Endothelial cell (in vitro differentiated cells): ENCODE measurements around the gene GRIN1. TPM values are rescaled to one million over a fixed set of nuclear protein-coding genes. Genes with fewer than 3 reads are reported as not detected.

Experiments
- DNase-seq: peaks from one replicate; pipeline ENCODE4 v3.0.0; 2021; ENCODE audit warnings: low spot score
- H3K27ac Mint-ChIP-seq: one replicate; pipeline ENCODE4 v1.8.0; 2021; ENCODE audit warnings: mixed read lengths, inconsistent platforms; ENCODE audit not compliant: unreplicated experiment
- H3K27me3 Mint-ChIP-seq: one replicate; pipeline ENCODE4 v1.8.0; 2021; ENCODE audit warnings: mild to moderate bottlenecking, moderate library complexity, mixed read lengths, inconsistent platforms; ENCODE audit not compliant: unreplicated experiment
- H3K36me3 Mint-ChIP-seq: one replicate; pipeline ENCODE4 v1.8.0; 2021; ENCODE audit warnings: mild to moderate bottlenecking, low read depth, mixed read lengths, inconsistent platforms; ENCODE audit not compliant: unreplicated experiment
- H3K4me1 Mint-ChIP-seq: one replicate; pipeline ENCODE4 v1.8.0; 2021; ENCODE audit warnings: mild to moderate bottlenecking, mixed read lengths, inconsistent platforms; ENCODE audit not compliant: unreplicated experiment
- H3K4me3 Mint-ChIP-seq: one replicate; pipeline ENCODE4 v1.8.0; 2021; ENCODE audit warnings: mild to moderate bottlenecking, mixed read lengths, inconsistent platforms; ENCODE audit not compliant: unreplicated experiment
- H3K9me3 Mint-ChIP-seq: one replicate; pipeline ENCODE4 v1.8.0; 2021; ENCODE audit warnings: mixed read lengths, inconsistent platforms; ENCODE audit not compliant: unreplicated experiment
- total RNA-seq: library from RNA; stranded (reverse); fragmentation: NEBNext Ultra II Directional; extraction: Animal tissue kit (Norgen Biotek cat#: 25700); gene quantifications from one replicate; pipeline ENCODE4 v1.2.1, GENCODE V29; 2021; ENCODE audit not compliant: unreplicated experiment
- TF ChIP-seq, protein P1 (sequence below): fragments of 200-600 bp; sonication (generic); IDR thresholded peaks from one replicate; pipeline ENCODE4 v1.5.0; 2021; ENCODE audit warnings: antibody characterized with exemption; ENCODE audit not compliant: unreplicated experiment

The GRIN1 gene
- total RNA-seq, 1 donor from 2014 or later = not detected

DNA sequence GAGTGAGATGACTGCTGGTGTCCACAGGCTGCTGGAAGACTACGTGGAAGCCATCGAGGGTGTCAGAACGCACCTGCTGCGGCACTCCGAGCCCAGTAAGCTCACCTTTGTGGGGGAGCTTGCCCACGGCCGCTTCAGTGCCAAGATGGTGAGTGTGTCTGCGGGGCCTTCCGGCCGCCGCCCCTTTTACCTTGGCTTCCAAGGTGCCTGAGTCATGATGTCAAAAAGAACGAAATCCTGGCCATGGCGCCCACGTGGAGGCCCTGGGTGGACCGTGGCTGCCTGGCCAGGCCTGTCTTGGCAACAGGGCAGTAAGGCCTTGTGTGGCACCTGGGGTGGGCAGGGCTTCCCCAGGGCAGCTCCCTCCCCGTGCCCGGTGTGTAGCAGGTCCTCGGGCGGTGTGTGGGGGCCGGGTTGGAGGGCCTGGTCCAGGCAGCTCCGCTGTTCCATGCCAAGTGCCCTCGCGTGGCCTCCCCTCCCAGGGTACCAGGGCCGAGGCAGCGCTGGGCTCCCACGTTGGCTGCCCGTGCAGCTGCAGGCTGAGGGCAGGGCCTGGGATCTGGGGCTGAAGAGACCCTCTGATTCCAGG is 32.2 kb upstream of the GRIN1 start:
- Mint-ChIP-seq H3K27me3 (peaks cover 13% of the 10 kb centered on the region), H3K27ac (no peak overlapping the region)

DNA sequence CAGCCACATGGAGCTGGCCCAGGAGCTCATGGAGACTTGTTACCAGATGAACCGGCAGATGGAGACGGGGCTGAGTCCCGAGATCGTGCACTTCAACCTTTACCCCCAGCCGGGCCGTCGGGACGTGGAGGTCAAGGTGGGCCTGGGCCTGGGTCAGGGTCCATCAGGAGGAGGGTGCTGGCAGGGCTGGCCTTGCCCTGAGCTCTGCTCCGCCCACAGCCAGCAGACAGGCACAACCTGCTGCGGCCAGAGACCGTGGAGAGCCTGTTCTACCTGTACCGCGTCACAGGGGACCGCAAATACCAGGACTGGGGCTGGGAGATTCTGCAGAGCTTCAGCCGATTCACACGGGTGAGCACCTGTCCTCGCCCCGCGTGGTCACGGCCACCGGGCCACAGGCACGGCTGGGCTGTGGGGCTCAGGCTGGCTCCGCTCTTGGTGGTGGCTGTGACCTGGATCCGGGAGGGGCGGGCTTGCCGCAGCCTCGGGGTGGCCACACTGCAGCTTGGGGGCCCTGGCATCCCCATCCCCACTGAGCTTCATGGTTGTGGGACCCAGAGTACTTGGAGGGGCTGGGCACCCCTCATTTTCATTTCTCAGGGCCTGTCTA is 31.5 kb upstream of the GRIN1 start:
- no peaks in the 10 kb centered on the region for H3K9me3 Mint-ChIP-seq
- no peak for DNase-seq
- H3K27me3 Mint-ChIP-seq = peaks cover 13% of the 10 kb centered on the region
- TF ChIP-seq, protein P1, sequence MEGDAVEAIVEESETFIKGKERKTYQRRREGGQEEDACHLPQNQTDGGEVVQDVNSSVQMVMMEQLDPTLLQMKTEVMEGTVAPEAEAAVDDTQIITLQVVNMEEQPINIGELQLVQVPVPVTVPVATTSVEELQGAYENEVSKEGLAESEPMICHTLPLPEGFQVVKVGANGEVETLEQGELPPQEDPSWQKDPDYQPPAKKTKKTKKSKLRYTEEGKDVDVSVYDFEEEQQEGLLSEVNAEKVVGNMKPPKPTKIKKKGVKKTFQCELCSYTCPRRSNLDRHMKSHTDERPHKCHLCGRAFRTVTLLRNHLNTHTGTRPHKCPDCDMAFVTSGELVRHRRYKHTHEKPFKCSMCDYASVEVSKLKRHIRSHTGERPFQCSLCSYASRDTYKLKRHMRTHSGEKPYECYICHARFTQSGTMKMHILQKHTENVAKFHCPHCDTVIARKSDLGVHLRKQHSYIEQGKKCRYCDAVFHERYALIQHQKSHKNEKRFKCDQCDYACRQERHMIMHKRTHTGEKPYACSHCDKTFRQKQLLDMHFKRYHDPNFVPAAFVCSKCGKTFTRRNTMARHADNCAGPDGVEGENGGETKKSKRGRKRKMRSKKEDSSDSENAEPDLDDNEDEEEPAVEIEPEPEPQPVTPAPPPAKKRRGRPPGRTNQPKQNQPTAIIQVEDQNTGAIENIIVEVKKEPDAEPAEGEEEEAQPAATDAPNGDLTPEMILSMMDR = no peak
- H3K36me3 Mint-ChIP-seq = peaks cover 7% of the 10 kb centered on the region
- no peaks in the 10 kb centered on the region for H3K4me1 Mint-ChIP-seq
- no peak overlapping the region for H3K27ac Mint-ChIP-seq
- no peak overlapping the region for H3K4me3 Mint-ChIP-seq

More for the DNA sequence above, 32.2 kb upstream of the GRIN1 start:
- Mint-ChIP-seq H3K9me3 (no peaks in the 10 kb centered on the region), H3K36me3 (peaks cover 7% of the 10 kb centered on the region), H3K4me3 (no peak overlapping the region), H3K4me1 (no peaks in the 10 kb centered on the region)
- TF ChIP-seq, protein P1 = no peak
- DNase-seq = no peak

DNA sequence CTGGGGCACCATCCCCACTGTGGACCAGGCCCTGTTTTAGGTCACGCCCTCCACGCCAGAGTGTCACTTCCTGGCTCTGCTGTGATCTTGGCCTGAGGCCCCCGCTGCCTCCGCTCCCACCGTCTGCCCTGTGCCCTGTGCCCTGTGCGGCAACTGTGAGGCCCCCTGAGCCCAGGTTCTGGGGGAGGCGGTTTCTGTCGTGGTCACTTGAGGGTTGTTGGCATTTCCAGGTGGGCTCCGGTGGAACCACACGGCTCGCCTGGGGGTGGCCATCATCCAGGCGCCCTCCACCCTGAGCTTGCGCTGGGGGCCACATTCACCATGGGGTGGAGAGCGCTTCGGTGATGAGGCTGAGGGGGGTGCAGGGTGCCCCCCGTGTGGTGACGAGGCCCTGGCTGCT is 31.0 kb upstream of the GRIN1 start:
- H3K27ac Mint-ChIP-seq = no peak overlapping the region

DNA sequence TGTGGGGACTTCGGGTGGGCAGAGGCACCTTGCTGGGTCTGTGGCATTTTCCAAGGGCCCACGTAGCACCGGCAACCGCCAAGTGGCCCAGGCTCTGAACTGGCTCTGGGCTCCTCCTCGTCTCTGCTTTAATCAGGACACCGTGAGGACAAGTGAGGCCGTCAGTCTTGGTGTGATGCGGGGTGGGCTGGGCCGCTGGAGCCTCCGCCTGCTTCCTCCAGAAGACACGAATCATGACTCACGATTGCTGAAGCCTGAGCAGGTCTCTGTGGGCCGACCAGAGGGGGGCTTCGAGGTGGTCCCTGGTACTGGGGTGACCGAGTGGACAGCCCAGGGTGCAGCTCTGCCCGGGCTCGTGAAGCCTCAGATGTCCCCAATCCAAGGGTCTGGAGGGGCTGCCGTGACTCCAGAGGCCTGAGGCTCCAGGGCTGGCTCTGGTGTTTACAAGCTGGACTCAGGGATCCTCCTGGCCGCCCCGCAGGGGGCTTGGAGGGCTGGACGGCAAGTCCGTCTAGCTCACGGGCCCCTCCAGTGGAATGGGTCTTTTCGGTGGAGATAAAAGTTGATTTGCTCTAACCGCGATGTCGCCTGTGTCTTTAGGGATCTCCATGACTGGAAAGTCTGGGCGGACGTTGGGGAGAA is 30.2 kb upstream of the GRIN1 start:
- TF ChIP-seq, protein P1 = no peak
- no peaks in the 10 kb centered on the region for H3K4me1 Mint-ChIP-seq
- peaks cover 12% of the 10 kb centered on the region for H3K27me3 Mint-ChIP-seq
- no peak for DNase-seq
- H3K36me3 Mint-ChIP-seq = peaks cover 7% of the 10 kb centered on the region
- no peak overlapping the region for H3K27ac Mint-ChIP-seq
- no peak overlapping the region for H3K4me3 Mint-ChIP-seq
- H3K9me3 Mint-ChIP-seq = no peaks in the 10 kb centered on the region

More for the DNA sequence above, 31.0 kb upstream of the GRIN1 start:
- TF ChIP-seq, protein P1 = no peak
- H3K4me1 Mint-ChIP-seq = no peaks in the 10 kb centered on the region
- DNase-seq = no peak
- H3K27me3 Mint-ChIP-seq = peaks cover 13% of the 10 kb centered on the region
- H3K9me3 Mint-ChIP-seq = no peaks in the 10 kb centered on the region
- peaks cover 7% of the 10 kb centered on the region for H3K36me3 Mint-ChIP-seq
- no peak overlapping the region for H3K4me3 Mint-ChIP-seq
